Colonic mucosa (tissue), 4 donors: ENCODE measurements around the gene DMAC2. TPM values are rescaled to one million over a fixed set of nuclear protein-coding genes. Genes with fewer than 3 reads are reported as not detected.
"Not testable (repeated sequence)": the region's sequence is repeated elsewhere in the genome, so short reads cannot be mapped to it uniquely, and the experiment has no call there.

Experiments
- DNase-seq: peaks from one replicate; pipeline ENCODE4 v3.0.0-alpha.2; 2020
- H3K27ac ChIP-seq: fragments of 200-600 bp; one replicate; pipeline ENCODE4 v1.8.0; 2021
- H3K27me3 ChIP-seq: fragments of 200-600 bp; one replicate; pipeline ENCODE4 v1.8.0; 2021
- H3K36me3 ChIP-seq: fragments of 200-600 bp; one replicate; pipeline ENCODE4 v1.8.0; 2021
- H3K4me1 ChIP-seq: fragments of 200-600 bp; one replicate; pipeline ENCODE4 v1.8.0; 2021; ENCODE audit warnings: mild to moderate bottlenecking
- H3K4me3 ChIP-seq: fragments of 200-600 bp; one replicate; pipeline ENCODE4 v1.8.0; 2021
- H3K9ac ChIP-seq, 2 donors: one replicate each; pipeline ENCODE4 v1.7.0; 2013; ENCODE audit warnings: control low read depth in 2 of 2, low read depth in 2 of 2, low read length in 2 of 2
- H3K9me3 ChIP-seq: fragments of 200-600 bp; one replicate; pipeline ENCODE4 v1.8.0; 2021
- CTCF ChIP-seq: fragments of 200-600 bp; IDR thresholded peaks from one replicate; pipeline ENCODE4 v1.8.0; 2022; ENCODE audit warnings: antibody characterized with exemption, mild to moderate bottlenecking
- intact Hi-C: fragments of 100-400 bp; cut with DNase I; formaldehyde crosslinking; loops from one replicate; pipeline ENCODE4 v1.14.1; 2022
- total RNA-seq, 2 donors: library from RNA; stranded (reverse); fragmentation: NEBNext Ultra II Directional in 1 of 2; extraction: Animal tissue kit (Norgen Biotek cat#: 25700) in 1 of 2; gene quantifications; one replicate each; pipeline ENCODE4 v1.2.1, GENCODE V29; 2021
- donor health status: healthy.
- donor health status: DM: no; HTN: no; CAD: no.
- donor health status: DM: no; HTN: no; CAD: no.

Gene DMAC2
- total RNA-seq, 2 donors from 2014 or later = 48.0 to 61.8 TPM

DNA sequence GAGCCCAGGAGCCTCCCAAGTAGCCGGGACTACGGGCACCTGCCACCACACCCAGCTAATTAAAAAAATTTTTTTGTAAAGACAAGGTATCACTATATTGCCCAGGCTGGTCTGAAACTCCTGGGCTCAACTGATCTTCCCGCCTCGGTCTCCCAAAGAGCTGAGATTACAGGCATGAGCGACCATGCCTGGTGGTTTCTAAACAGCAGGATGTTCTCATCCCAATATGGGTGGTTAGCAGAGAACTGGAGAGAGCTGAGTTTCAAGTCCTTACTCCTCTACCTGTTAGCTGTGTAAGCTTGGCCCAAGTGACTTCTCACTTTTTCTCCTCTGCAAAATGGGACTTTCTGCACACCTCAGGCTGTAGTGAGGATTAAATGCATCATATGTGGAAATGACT lies 55.4 kb downstream of the DMAC2 start:
- Histone ChIP-seq H3K9me3 (no peaks in the 10 kb centered on the region), H3K4me1 (no peaks in the 10 kb centered on the region), H3K36me3 (no peaks in the 10 kb centered on the region), H3K4me3 (no peak overlapping the region), H3K9ac (no peak overlapping the region), H3K27ac (no peak overlapping the region), H3K27me3 (no peaks in the 10 kb centered on the region)
- intact Hi-C loops = no loop called here
- no peak for TF ChIP-seq CTCF
- DNase-seq = no peak

- DNase-seq, H3K4me3 ChIP-seq, H3K36me3 ChIP-seq, intact Hi-C loops, H3K27me3 ChIP-seq, H3K4me1 ChIP-seq, H3K9ac ChIP-seq, H3K27ac ChIP-seq, H3K9me3 ChIP-seq: not testable (repeated sequence)
These were observed 58.2 kb downstream of the DMAC2 start for GRCh38 chr19:41381536-41381935.

Other genes with a start within 250 kb of the DMAC2 start
- gene CYP2S1, start 246.7 kb downstream of the DMAC2 start, total RNA-seq = 100 to 1,000 TPM; 114 to 152 TPM
- gene AXL, start 220.7 kb downstream of the DMAC2 start, total RNA-seq = 10 to 100 TPM in 1 of 2 donors, 1 to 10 TPM in 1; 6.2 to 21.4 TPM
- gene HNRNPUL1, start 175.5 kb downstream of the DMAC2 start, total RNA-seq = 100 to 1,000 TPM; 179 to 233 TPM
- gene CCDC97, start 129.7 kb downstream of the DMAC2 start, total RNA-seq = 10 to 100 TPM; 20.6 to 30.5 TPM
- gene TGFB1, start 86.0 kb downstream of the DMAC2 start, total RNA-seq = 10 to 100 TPM in 1 of 2 donors, 1 to 10 TPM in 1; 7.7 to 14.6 TPM
- 10 to 100 TPM in 1 of 2 donors, 1 to 10 TPM in 1; 8.4 to 10.4 TPM for gene B9D2, start 75.8 kb downstream of the DMAC2 start, total RNA-seq
- 1 to 10 TPM; 2.0 to 3.6 TPM for gene TMEM91, start 63.4 kb downstream of the DMAC2 start, total RNA-seq
- gene EXOSC5, start 42.6 kb downstream of the DMAC2 start, total RNA-seq = 10 to 100 TPM; 11.5 to 33.5 TPM
- gene BCKDHA, start 42.1 kb downstream of the DMAC2 start, total RNA-seq = 10 to 100 TPM; 18.8 to 31.7 TPM
- 10 to 100 TPM; 26.5 to 34.1 TPM for gene B3GNT8, start 12.5 kb downstream of the DMAC2 start, total RNA-seq
- not detected for gene ERICH4, start 3.2 kb upstream of the DMAC2 start, total RNA-seq
- under 1 TPM; 0.25 to 0.45 TPM for gene CEACAM21, start 136.3 kb upstream of the DMAC2 start, total RNA-seq
- not detected for gene CEACAM4, start 187.2 kb upstream of the DMAC2 start, total RNA-seq
- 100 to 1,000 TPM; 329 to 919 TPM for gene CEACAM7, start 248.4 kb upstream of the DMAC2 start, total RNA-seq